ENCODE measurements around the gene SLC1A3.
"Not testable (repeated sequence)": the region's sequence is repeated elsewhere in the genome, so short reads cannot be mapped to it uniquely, and the experiment has no call there.

SLC1A3 gene

GRCh38 chr5:36640949-36641348, 34.5 kb downstream of the SLC1A3 start:
- Histone ChIP-seq H3K4me3 (IDR thresholded peaks at IDR 0.05; ENCODE audit: insufficient read depth, low read depth, low read length) (no peak overlapping the region), H3K79me2 (ENCODE audit: insufficient read depth, low read depth) (no peaks in the 10 kb centered on the region), H3K36me3 (ENCODE audit: insufficient read depth) (no peaks in the 10 kb centered on the region), H3K4me1 (ENCODE audit: low read depth, poor library complexity, severe bottlenecking) (no peaks in the 10 kb centered on the region), H3K27me3 (ENCODE audit: insufficient read depth, low read depth) (no peaks in the 10 kb centered on the region), H4K20me1 (ENCODE audit: insufficient read depth) (no peaks in the 10 kb centered on the region), H3K9ac (no peak overlapping the region), H2AFZ (ENCODE audit: low read depth) (no peak overlapping the region), H3K27ac (no peak overlapping the region), H3K4me2 (no peak overlapping the region)
- TF ChIP-seq CTCF (conservative IDR thresholded peaks at IDR 0.05; ENCODE audit: low read depth, low read length) = no peak

- Histone ChIP-seq H3K4me3 (IDR thresholded peaks at IDR 0.05; ENCODE audit: insufficient read depth, low read depth, low read length) (no peak overlapping the region), H3K4me2 (no peak overlapping the region), H3K27me3 (ENCODE audit: insufficient read depth, low read depth) (no peaks in the 10 kb centered on the region), H4K20me1 (ENCODE audit: insufficient read depth) (no peaks in the 10 kb centered on the region), H3K79me2 (ENCODE audit: insufficient read depth, low read depth) (no peaks in the 10 kb centered on the region), H2AFZ (ENCODE audit: low read depth) (no peak overlapping the region), H3K4me1 (ENCODE audit: low read depth, poor library complexity, severe bottlenecking) (no peaks in the 10 kb centered on the region), H3K36me3 (ENCODE audit: insufficient read depth) (no peaks in the 10 kb centered on the region), H3K9ac (no peak overlapping the region), H3K27ac (no peak overlapping the region)
- no peak for TF ChIP-seq CTCF (conservative IDR thresholded peaks at IDR 0.05; ENCODE audit: low read depth, low read length)
Measured at GRCh38 chr5:36641431-36641830, 35.0 kb downstream of the SLC1A3 start.

DNA sequence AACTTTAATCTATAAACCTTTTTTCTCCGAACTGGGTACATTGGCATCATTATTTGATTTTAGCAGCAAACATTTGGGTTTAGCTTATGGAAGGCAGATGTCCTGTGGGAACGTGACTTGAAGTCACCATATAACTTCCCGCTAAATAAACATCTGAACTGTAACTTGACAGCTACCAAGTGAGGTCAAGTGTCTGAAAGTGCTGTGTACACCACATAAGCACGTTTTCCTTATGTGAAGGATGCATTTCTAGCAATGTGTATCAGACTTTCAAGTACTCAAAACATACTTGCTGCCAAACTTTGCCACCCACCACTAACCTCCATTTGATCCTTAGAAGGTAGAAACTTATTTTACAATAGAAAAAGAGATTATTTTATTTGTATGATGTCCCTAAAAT, 35.7 kb downstream of the SLC1A3 start:
- no peaks in the 10 kb centered on the region for H3K36me3 ChIP-seq (ENCODE audit: insufficient read depth)
- no peak for TF ChIP-seq CTCF (conservative IDR thresholded peaks at IDR 0.05; ENCODE audit: low read depth, low read length)

GRCh38 chr5:36643162-36643561, 36.8 kb downstream of the SLC1A3 start:
- H4K20me1 ChIP-seq (ENCODE audit: insufficient read depth) = no peaks in the 10 kb centered on the region
- no peak overlapping the region for H3K4me2 ChIP-seq
- H3K27ac ChIP-seq = no peak overlapping the region
- no peak overlapping the region for H2AFZ ChIP-seq (ENCODE audit: low read depth)
- H3K9ac ChIP-seq = no peak overlapping the region
- no peak overlapping the region for H3K4me3 ChIP-seq (IDR thresholded peaks at IDR 0.05; ENCODE audit: insufficient read depth, low read depth, low read length)
- no peaks in the 10 kb centered on the region for H3K4me1 ChIP-seq (ENCODE audit: low read depth, poor library complexity, severe bottlenecking)
- no peaks in the 10 kb centered on the region for H3K27me3 ChIP-seq (ENCODE audit: insufficient read depth, low read depth)
- H3K79me2 ChIP-seq (ENCODE audit: insufficient read depth, low read depth) = no peaks in the 10 kb centered on the region
- TF ChIP-seq CTCF (conservative IDR thresholded peaks at IDR 0.05; ENCODE audit: low read depth, low read length) = no peak
- H3K36me3 ChIP-seq (ENCODE audit: insufficient read depth) = no peaks in the 10 kb centered on the region

More for the DNA sequence above, 35.7 kb downstream of the SLC1A3 start:
- Histone ChIP-seq H3K4me1 (ENCODE audit: low read depth, poor library complexity, severe bottlenecking) (no peaks in the 10 kb centered on the region), H3K9ac (no peak overlapping the region), H3K27me3 (ENCODE audit: insufficient read depth, low read depth) (no peaks in the 10 kb centered on the region), H3K79me2 (ENCODE audit: insufficient read depth, low read depth) (no peaks in the 10 kb centered on the region), H3K4me2 (no peak overlapping the region), H4K20me1 (ENCODE audit: insufficient read depth) (no peaks in the 10 kb centered on the region), H2AFZ (ENCODE audit: low read depth) (no peak overlapping the region), H3K4me3 (IDR thresholded peaks at IDR 0.05; ENCODE audit: insufficient read depth, low read depth, low read length) (no peak overlapping the region), H3K27ac (no peak overlapping the region)

- H4K20me1 ChIP-seq (ENCODE audit: insufficient read depth); H3K4me2 ChIP-seq; H3K79me2 ChIP-seq (ENCODE audit: insufficient read depth, low read depth); H3K27me3 ChIP-seq (ENCODE audit: insufficient read depth, low read depth); H3K27ac ChIP-seq; H3K9ac ChIP-seq; H3K4me1 ChIP-seq (ENCODE audit: low read depth, poor library complexity, severe bottlenecking); H2AFZ ChIP-seq (ENCODE audit: low read depth); H3K36me3 ChIP-seq (ENCODE audit: insufficient read depth); H3K4me3 ChIP-seq (IDR thresholded peaks at IDR 0.05; ENCODE audit: insufficient read depth, low read depth, low read length): not testable (repeated sequence)
Measured at GRCh38 chr5:36643841-36644240, 37.4 kb downstream of the SLC1A3 start.
